ENCODE measurements around the gene TTC7B.

GRCh38 chr14:90534091-90534837 is 282.0 kb downstream of the TTC7B start:
- TF ChIP-seq, protein P1, sequence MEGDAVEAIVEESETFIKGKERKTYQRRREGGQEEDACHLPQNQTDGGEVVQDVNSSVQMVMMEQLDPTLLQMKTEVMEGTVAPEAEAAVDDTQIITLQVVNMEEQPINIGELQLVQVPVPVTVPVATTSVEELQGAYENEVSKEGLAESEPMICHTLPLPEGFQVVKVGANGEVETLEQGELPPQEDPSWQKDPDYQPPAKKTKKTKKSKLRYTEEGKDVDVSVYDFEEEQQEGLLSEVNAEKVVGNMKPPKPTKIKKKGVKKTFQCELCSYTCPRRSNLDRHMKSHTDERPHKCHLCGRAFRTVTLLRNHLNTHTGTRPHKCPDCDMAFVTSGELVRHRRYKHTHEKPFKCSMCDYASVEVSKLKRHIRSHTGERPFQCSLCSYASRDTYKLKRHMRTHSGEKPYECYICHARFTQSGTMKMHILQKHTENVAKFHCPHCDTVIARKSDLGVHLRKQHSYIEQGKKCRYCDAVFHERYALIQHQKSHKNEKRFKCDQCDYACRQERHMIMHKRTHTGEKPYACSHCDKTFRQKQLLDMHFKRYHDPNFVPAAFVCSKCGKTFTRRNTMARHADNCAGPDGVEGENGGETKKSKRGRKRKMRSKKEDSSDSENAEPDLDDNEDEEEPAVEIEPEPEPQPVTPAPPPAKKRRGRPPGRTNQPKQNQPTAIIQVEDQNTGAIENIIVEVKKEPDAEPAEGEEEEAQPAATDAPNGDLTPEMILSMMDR (IDR thresholded peaks at IDR 0.05) = no peak
- TF ChIP-seq EP300 (IDR thresholded peaks at IDR 0.05; ENCODE audit: low read depth) (no peak), POLR2A (IDR thresholded peaks at IDR 0.05) (no peak)
